Right lobe of liver (tissue), 6 donors: Measurements from ENCODE around the gene MYO3B. TPM values are rescaled to one million over a fixed set of nuclear protein-coding genes. Genes with fewer than 3 reads are reported as not detected.

Experiments used
- ATAC-seq, 4 donors: fragments of 200-7000 bp; cut with Tn5 transposase; one replicate each; pipeline ENCODE4 v1.9.1; 2020; ENCODE audit warnings: mild to moderate bottlenecking in 4 of 4, moderate library complexity in 4 of 4
- DNase-seq, 3 donors: peaks; one replicate each; pipeline ENCODE4 v3.0.0-alpha.2; 2020
- H3K27ac ChIP-seq, 3 donors: fragments of 200-600 bp; one replicate each; pipeline ENCODE4 v1.8.0; 2022
- H3K27me3 ChIP-seq, 2 donors: fragments of 200-600 bp; one replicate each; pipeline ENCODE4 v1.8.0; 2022
- H3K36me3 ChIP-seq, 4 donors: fragments of 200-600 bp; sonication (generic) in 1 of 4; one replicate each; pipeline versions ENCODE4 v1.5.1 to v1.8.0; 2017 to 2022; ENCODE audit warnings: control low read depth in 1 of 4
- H3K4me1 ChIP-seq, 4 donors: fragments of 200-600 bp; sonication (generic) in 1 of 4; one replicate each; pipeline versions ENCODE4 v1.5.1 to v1.8.0; 2017 to 2022; ENCODE audit warnings: control low read depth in 1 of 4
- H3K4me3 ChIP-seq, 3 donors: fragments of 200-600 bp; one replicate each; pipeline ENCODE4 v1.8.0; 2022
- H3K9me3 ChIP-seq, 4 donors: fragments of 200-600 bp; sonication (generic) in 1 of 4; one replicate each; pipeline versions ENCODE4 v1.5.1 to v1.8.0; 2017 to 2022; ENCODE audit warnings: control low read depth in 1 of 4
- CTCF ChIP-seq, 4 donors: fragments of 200-600 bp in 3 of 4; fragments of 450-650 bp in 1 of 4; IDR thresholded peaks; one replicate each; pipeline versions ENCODE4 v1.5.1 to v1.8.0; 2016 to 2022; ENCODE audit warnings: antibody characterized with exemption in 4 of 4, mild to moderate bottlenecking in 2 of 4
- POLR2A ChIP-seq: fragments of 450-650 bp; IDR thresholded peaks from one replicate; pipeline ENCODE4 v1.6.1; 2017; ENCODE audit warnings: antibody characterized with exemption, mild to moderate bottlenecking
- WGBS: methylation state at CpG from one replicate; pipeline ENCODE4 v1.1.6; 2018; ENCODE audit warnings: low coverage, low lambda C conversion rate; ENCODE audit not compliant: insufficient coverage; ENCODE audit errors: missing lambda C conversion rate; 5-methylcytosine and 5-hydroxymethylcytosine counted together
- intact Hi-C, 2 donors: fragments of 100-400 bp; cut with DNase I; formaldehyde crosslinking; loops; one replicate each; pipeline versions ENCODE4 v1.11.2 to v1.14.1; 2022
- total RNA-seq, 6 experiments: library from RNA; depleted of rRNA in 2 of 6; stranded (reverse); fragments of >200 nt in 2 of 6; fragmentation: NEBNext Ultra II Directional in 3 of 6; extraction: Animal tissue kit (Norgen Biotek cat#: 25700) in 3 of 6; gene quantifications; one replicate each; pipeline versions ENCODE4 v1.1.0 to v1.2.4, GENCODE V29; 2016 to 2023
- donor health status: DM: no; HTN: yes; CAD: no.
- donor health status: DM: no; HTN: no; CAD: no.
- donor health status: DM: no; HTN: no; CAD: no.
- donor health status: DM: no; HTN: yes; CAD: no.
- donor health status: DM: no; HTN: yes; CAD: no.

MYO3B gene
- total RNA-seq, 6 experiments from 2014 or later: 0.18 to 0.25 TPM; not detected in 4

GRCh38 chr2:170639635-170640034, 461.7 kb downstream of the MYO3B start:
- no peaks in the 10 kb centered on the region for H3K36me3 ChIP-seq
- H3K4me1 ChIP-seq: no peaks in the 10 kb centered on the region
- TF ChIP-seq CTCF (IDR thresholded peaks at IDR 0.05): no peak
- TF ChIP-seq POLR2A: no peak
- 78% methylated on average over 3 of the region's 3 CpGs for WGBS
- no peaks in the 10 kb centered on the region for H3K27me3 ChIP-seq
- no peak overlapping the region for H3K4me3 ChIP-seq
- no peaks in the 10 kb centered on the region for H3K9me3 ChIP-seq
- no peak for DNase-seq
- no peak overlapping the region for H3K27ac ChIP-seq
- no peak for ATAC-seq
- intact Hi-C loops: no loop called here

DNA sequence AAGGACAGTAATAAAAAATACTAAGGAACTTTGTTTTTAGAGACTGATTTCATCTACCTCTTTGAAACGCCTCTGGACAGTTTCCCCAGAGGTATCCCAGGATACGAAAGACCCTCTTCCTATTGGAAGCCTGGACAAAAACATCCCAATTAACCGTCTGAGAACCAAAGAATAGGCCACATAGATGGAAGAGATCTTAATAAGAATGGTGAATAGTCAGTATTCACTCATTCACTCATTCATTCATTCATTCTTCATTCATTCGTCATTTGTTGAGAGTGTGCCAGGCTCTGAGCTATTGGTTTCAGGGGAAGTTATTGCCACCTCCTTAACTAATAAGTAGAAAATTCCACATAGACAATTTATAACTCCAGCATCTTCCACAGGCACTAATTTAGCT, 464.0 kb downstream of the MYO3B start:
- WGBS: 79% methylated on average over 4 of the region's 4 CpGs
- no peak for ATAC-seq
- Histone ChIP-seq H3K27ac (no peak overlapping the region), H3K4me3 (no peak overlapping the region), H3K36me3 (no peaks in the 10 kb centered on the region), H3K27me3 (no peaks in the 10 kb centered on the region), H3K4me1 (no peaks in the 10 kb centered on the region), H3K9me3 (no peaks in the 10 kb centered on the region)
- intact Hi-C loops: no loop called here
- DNase-seq: no peak
- TF ChIP-seq CTCF (IDR thresholded peaks at IDR 0.05): no peak
- TF ChIP-seq POLR2A: no peak

GRCh38 chr2:170643346-170643745, 465.4 kb downstream of the MYO3B start:
- Histone ChIP-seq H3K36me3 (no peaks in the 10 kb centered on the region), H3K9me3 (no peaks in the 10 kb centered on the region), H3K4me3 (no peak overlapping the region), H3K27ac (no peak overlapping the region), H3K4me1 (no peaks in the 10 kb centered on the region), H3K27me3 (no peaks in the 10 kb centered on the region)
- no peak for TF ChIP-seq POLR2A
- no peak for TF ChIP-seq CTCF (IDR thresholded peaks at IDR 0.05)
- no peak for DNase-seq
- ATAC-seq: no peak
- 88% methylated on average over 2 of the region's 2 CpGs for WGBS
- intact Hi-C loops: no loop called here

DNA sequence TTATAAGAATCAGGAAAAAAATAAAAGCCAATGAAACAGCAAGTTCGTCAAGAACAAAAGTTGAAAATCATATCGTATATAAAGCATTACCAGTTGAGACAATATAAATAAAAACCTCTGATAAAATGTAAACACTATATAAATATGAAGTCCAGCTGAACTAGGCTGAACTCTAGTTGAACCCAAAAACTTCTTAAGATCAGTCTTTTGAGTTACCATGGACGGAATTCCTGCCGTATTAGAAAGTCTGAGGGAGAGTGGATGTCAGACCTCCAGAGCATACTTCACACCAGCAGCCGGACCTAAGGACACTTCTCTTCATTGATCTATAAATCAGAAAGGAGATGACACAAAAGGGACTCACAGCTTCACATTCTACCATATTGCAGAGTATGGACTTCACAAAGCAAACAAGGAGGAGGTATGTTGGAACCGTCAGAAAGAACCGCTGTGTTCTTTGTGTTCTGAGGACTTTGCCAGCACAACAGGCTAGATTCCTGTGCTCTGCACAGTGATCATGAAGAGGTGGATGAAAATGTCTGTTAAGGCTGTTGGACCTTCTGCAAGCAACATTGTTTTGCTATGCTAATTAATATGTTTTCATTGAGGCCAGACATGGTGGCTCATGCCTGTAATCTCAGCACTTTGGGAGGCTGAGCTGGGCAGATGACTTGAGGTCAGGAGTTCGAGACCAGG, 469.9 kb downstream of the MYO3B start:
- Histone ChIP-seq H3K9me3 (no peaks in the 10 kb centered on the region), H3K27ac (no peak overlapping the region), H3K27me3 (no peaks in the 10 kb centered on the region), H3K36me3 (no peaks in the 10 kb centered on the region), H3K4me1 (no peaks in the 10 kb centered on the region), H3K4me3 (no peak overlapping the region)
- TF ChIP-seq POLR2A: no peak
- TF ChIP-seq CTCF (IDR thresholded peaks at IDR 0.05): no peak
- no peak for DNase-seq
- ATAC-seq: no peak
- intact Hi-C loops: no loop called here
- 84% methylated on average over 6 of the region's 8 CpGs for WGBS
